OCI-LY3 (cell line): ENCODE measurements around the gene LCORL.

ENCODE experiments used
- H2AFZ ChIP-seq: fragments of 200-600, 300-600 bp; shearing (Covaris generic); 2 replicates; pipeline ENCODE4 v1.6.0; 2014; ENCODE audit warnings: antibody characterized with exemption, low read depth, low read length
- H3K27ac ChIP-seq: fragments of 200-600, 300-600 bp; sonication (generic); 2 replicates; pipeline ENCODE4 v1.5.1; 2014; ENCODE audit warnings: mild to moderate bottlenecking, low read length, moderate library complexity, mixed read lengths
- H3K27me3 ChIP-seq: fragments of 200-600, 300-600 bp; sonication (generic); 2 replicates; pipeline ENCODE4 v1.6.1; 2014; ENCODE audit warnings: low read depth, low read length, mixed read lengths
- H3K36me3 ChIP-seq: fragments of 200-600, 300-600 bp; sonication (generic); replicated peaks from 2 replicates; pipeline ENCODE3; 2014; ENCODE audit warnings: low read depth, low read length, mixed read lengths
- H3K4me1 ChIP-seq: fragments of 300-600, 200-600 bp; sonication (generic); 2 replicates; pipeline ENCODE4 v1.6.1; 2014; ENCODE audit warnings: low read length, mixed read lengths
- H3K4me2 ChIP-seq: fragments of 200-600, 300-600 bp; sonication (generic); 2 replicates; pipeline ENCODE4 v1.6.1; 2014; ENCODE audit warnings: low read length, mixed read lengths
- H3K4me3 ChIP-seq: fragments of 300-600, 200-600 bp; sonication (generic); 2 replicates; pipeline ENCODE4 v1.5.1; 2014; ENCODE audit warnings: antibody characterized with exemption, mild to moderate bottlenecking, low read length, moderate library complexity
- H3K79me2 ChIP-seq: fragments of 300-600, 200-600 bp; shearing (Covaris generic); 2 replicates; pipeline ENCODE4 v1.6.1; 2014; ENCODE audit warnings: mild to moderate bottlenecking, low read length, mixed read lengths
- H3K9ac ChIP-seq: fragments of 300-600, 200-600 bp; shearing (Covaris generic); 2 replicates; pipeline ENCODE4 v1.6.0; 2014; ENCODE audit warnings: mild to moderate bottlenecking, low read length, moderate library complexity
- H3K9me3 ChIP-seq: fragments of 200-600, 300-600 bp; shearing (Covaris generic); 2 replicates; pipeline ENCODE4 v1.6.1; 2014; ENCODE audit warnings: low read length, mixed read lengths; ENCODE audit not compliant: insufficient read depth
- H4K20me1 ChIP-seq: fragments of 200-600, 300-600 bp; sonication (generic); 2 replicates; pipeline ENCODE4 v1.6.1; 2016; ENCODE audit warnings: low read length, mixed read lengths; ENCODE audit not compliant: insufficient read depth
- EZH2phosphoT487 ChIP-seq: fragments of 200-600 bp; shearing (Covaris generic); IDR thresholded peaks from 2 replicates; pipeline ENCODE4 v1.6.1; 2018; ENCODE audit warnings: antibody characterized with exemption, mixed run types, low read depth
- TF ChIP-seq, protein P1 (sequence below): fragments of 200-600, 300-600 bp; sonication (generic); IDR thresholded peaks from 2 replicates; pipeline ENCODE4 v1.5.1; 2014; ENCODE audit warnings: antibody characterized with exemption, low read length, low read depth

The LCORL gene

DNA sequence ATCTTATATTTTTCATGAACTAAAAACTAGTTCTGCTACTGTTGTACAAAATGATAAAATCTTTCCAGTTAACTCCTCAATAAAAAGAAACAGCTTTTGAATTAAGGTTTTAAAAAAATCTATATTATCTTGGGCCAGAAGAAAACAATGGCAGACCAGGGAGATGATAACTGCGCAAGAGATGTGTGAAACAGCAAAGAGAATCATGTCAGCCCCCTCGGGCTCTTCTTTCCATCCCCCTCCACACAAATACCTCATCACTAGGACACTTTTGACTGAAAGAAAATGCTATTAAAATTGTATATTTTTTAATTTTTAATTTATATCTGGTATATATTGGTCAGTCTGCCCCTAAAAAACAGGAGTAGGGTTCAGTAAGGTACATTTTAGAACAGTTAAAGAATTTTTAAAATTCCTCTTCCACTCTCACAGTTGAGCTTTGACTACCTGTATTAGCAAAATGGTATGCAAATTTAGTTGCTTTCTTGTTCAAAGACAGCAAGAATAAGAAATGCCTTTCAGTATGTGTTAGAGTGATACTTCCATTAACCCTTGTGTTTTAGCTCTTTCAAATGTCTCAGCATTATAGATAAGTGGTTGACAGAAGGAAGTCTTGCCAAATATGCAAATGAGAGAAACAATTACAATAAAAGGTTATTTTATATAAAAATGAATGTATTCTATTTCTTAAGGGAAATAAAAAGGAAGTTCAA lies 36.4 kb upstream of the LCORL start:
- no peaks in the 10 kb centered on the region for H3K27me3 ChIP-seq
- peak overlapping the region; percentile 68 for H3K4me3 ChIP-seq
- no peaks in the 10 kb centered on the region for H3K36me3 ChIP-seq
- peak overlapping the region; percentile 64 for H3K4me2 ChIP-seq
- H3K79me2 ChIP-seq: no peaks in the 10 kb centered on the region
- no peaks in the 10 kb centered on the region for H3K9me3 ChIP-seq
- H3K9ac ChIP-seq: peak overlapping the region; percentile 37
- H2AFZ ChIP-seq: 0 out of 2 replicates have a peak overlapping the region, but pooled peaks have one; percentile 3
- TF ChIP-seq, protein P1, sequence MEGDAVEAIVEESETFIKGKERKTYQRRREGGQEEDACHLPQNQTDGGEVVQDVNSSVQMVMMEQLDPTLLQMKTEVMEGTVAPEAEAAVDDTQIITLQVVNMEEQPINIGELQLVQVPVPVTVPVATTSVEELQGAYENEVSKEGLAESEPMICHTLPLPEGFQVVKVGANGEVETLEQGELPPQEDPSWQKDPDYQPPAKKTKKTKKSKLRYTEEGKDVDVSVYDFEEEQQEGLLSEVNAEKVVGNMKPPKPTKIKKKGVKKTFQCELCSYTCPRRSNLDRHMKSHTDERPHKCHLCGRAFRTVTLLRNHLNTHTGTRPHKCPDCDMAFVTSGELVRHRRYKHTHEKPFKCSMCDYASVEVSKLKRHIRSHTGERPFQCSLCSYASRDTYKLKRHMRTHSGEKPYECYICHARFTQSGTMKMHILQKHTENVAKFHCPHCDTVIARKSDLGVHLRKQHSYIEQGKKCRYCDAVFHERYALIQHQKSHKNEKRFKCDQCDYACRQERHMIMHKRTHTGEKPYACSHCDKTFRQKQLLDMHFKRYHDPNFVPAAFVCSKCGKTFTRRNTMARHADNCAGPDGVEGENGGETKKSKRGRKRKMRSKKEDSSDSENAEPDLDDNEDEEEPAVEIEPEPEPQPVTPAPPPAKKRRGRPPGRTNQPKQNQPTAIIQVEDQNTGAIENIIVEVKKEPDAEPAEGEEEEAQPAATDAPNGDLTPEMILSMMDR: no peak
- no peak for TF ChIP-seq EZH2phosphoT487
- peak overlapping the region; percentile 22; the same call in 1 of the 2 replicates for H3K27ac ChIP-seq
- H3K4me1 ChIP-seq: peaks cover 10% of the 10 kb centered on the region; the same call in 1 of the 2 replicates
- no peaks in the 10 kb centered on the region for H4K20me1 ChIP-seq

DNA sequence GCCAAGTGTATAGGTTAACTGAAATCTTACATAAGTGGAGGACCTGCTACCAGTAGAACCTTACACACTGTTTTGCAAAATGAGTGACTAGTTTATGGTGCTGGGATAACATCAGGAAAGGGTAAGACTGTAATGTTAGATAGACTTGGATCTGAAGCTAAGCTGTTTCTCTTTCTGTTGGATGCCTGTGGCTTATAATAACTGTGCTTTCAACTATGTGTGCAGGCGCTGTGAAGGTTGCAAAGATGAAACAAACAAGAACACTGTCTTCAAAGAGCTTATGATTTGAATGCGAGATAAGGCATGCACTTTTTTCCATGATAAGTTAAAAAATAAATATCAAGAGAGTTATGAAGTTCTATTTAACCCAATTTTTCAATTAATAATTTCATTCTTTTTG lies 34.5 kb upstream of the LCORL start:
- H2AFZ ChIP-seq: no peak overlapping the region
- H3K4me1 ChIP-seq: peaks cover 10% of the 10 kb centered on the region; the same call in 1 of the 2 replicates
- no peaks in the 10 kb centered on the region for H3K27me3 ChIP-seq
- no peak overlapping the region for H3K4me2 ChIP-seq
- no peaks in the 10 kb centered on the region for H3K79me2 ChIP-seq
- no peak for TF ChIP-seq EZH2phosphoT487
- TF ChIP-seq, protein P1: no peak
- H3K27ac ChIP-seq: no peak overlapping the region
- H3K9me3 ChIP-seq: no peaks in the 10 kb centered on the region
- no peak overlapping the region for H3K4me3 ChIP-seq
- H3K36me3 ChIP-seq: no peaks in the 10 kb centered on the region
- H3K9ac ChIP-seq: no peak overlapping the region
- H4K20me1 ChIP-seq: no peaks in the 10 kb centered on the region

DNA sequence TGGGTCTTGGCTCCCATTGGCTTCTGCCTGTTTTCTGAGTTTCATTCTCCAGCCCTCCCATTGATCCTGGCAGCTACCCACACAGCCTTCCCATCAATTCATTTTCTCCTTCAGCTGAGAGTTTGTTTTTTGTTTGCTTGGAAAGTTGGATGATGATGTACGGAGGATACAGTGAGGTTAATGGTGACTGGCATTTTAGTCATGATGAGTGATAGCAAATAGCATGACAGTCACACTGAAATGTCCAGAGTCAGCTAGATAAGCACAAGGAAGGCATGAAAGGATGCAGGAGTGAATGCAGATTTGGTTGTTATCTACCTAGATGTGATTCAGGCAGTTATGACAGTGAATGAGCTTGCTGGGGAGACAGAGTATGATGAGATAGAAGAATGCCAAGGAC lies 30.6 kb upstream of the LCORL start:
- Histone ChIP-seq H3K27ac (no peak overlapping the region), H4K20me1 (no peaks in the 10 kb centered on the region), H3K36me3 (no peaks in the 10 kb centered on the region), H3K4me1 (peaks cover 6% of the 10 kb centered on the region; the same call in 1 of the 2 replicates), H3K4me3 (no peak overlapping the region), H3K4me2 (no peak overlapping the region), H3K79me2 (no peaks in the 10 kb centered on the region), H3K9ac (no peak overlapping the region), H3K9me3 (no peaks in the 10 kb centered on the region), H2AFZ (no peak overlapping the region), H3K27me3 (no peaks in the 10 kb centered on the region)
- TF ChIP-seq EZH2phosphoT487: no peak
- TF ChIP-seq, protein P1: no peak

DNA sequence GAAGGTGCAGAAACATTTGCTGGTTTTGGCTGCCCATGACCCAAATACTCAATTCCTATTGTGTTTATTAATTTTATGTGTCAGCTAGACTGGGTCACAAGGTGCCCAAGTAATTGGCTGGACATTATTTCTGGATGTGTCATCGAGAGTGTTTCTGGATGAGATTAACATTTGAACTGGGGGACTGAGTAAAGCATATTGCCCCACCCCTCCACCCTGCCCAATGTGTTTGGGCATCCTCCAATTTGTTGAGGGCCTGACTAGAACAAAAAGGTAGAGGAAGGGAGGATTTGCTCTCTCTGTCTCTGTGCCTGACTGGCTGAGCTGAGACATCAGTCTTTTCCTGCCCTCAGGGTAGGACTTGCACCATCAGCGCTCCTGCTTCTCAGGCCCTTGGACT lies 29.7 kb upstream of the LCORL start:
- no peak overlapping the region for H3K27ac ChIP-seq
- H3K9me3 ChIP-seq: no peaks in the 10 kb centered on the region
- H3K4me1 ChIP-seq: no peaks in the 10 kb centered on the region
- no peak for TF ChIP-seq EZH2phosphoT487
- TF ChIP-seq, protein P1: no peak
- no peaks in the 10 kb centered on the region for H4K20me1 ChIP-seq
- no peaks in the 10 kb centered on the region for H3K36me3 ChIP-seq
- no peak overlapping the region for H3K4me3 ChIP-seq
- no peak overlapping the region for H3K9ac ChIP-seq
- H2AFZ ChIP-seq: no peak overlapping the region
- no peak overlapping the region for H3K4me2 ChIP-seq
- no peaks in the 10 kb centered on the region for H3K27me3 ChIP-seq
- no peaks in the 10 kb centered on the region for H3K79me2 ChIP-seq
